Erythroblast (primary cell): Measurements from ENCODE around the gene ALG2.

Experiments used
- GATA1 ChIP-seq: IDR thresholded peaks from 2 replicates; pipeline ENCODE4 v1.6.1; 2011; ENCODE audit warnings: low read depth, mild to moderate bottlenecking, control low read depth, low read length, moderate library complexity
- POLR2A ChIP-seq: IDR thresholded peaks from 2 replicates; pipeline ENCODE4 v1.6.1; 2011; ENCODE audit warnings: mild to moderate bottlenecking, low read length

GRCh38 chr9:99181621-99182020 is 40.1 kb downstream of the ALG2 start:
- TF ChIP-seq POLR2A (no peak), GATA1 (no peak)
